IMR-90 (cell line): ENCODE measurements around the gene WDR6.

Experiments
- BHLHE40 ChIP-seq: fragments of 150-350 bp; IDR thresholded peaks from 2 replicates; pipeline ENCODE4 v1.6.1; 2016; ENCODE audit warnings: mild to moderate bottlenecking, low read depth, low read length
- POLR2A ChIP-seq: IDR thresholded peaks from 2 replicates; pipeline ENCODE4 v1.6.1; 2012; ENCODE audit warnings: mild to moderate bottlenecking, low read depth, low read length
- TF ChIP-seq, protein P1 (sequence below): fragments of 150-350 bp; IDR thresholded peaks from 2 replicates; pipeline ENCODE4 v1.6.1; 2017; ENCODE audit warnings: mild to moderate bottlenecking, antibody characterized with exemption, low read length, low read depth
- TF ChIP-seq, protein P2 (sequence below): conservative IDR thresholded peaks from 2 replicates; pipeline ENCODE4 v1.5.1; 2012; ENCODE audit warnings: mild to moderate bottlenecking, low read depth, low read length, improper control_type of control experiment

DNA sequence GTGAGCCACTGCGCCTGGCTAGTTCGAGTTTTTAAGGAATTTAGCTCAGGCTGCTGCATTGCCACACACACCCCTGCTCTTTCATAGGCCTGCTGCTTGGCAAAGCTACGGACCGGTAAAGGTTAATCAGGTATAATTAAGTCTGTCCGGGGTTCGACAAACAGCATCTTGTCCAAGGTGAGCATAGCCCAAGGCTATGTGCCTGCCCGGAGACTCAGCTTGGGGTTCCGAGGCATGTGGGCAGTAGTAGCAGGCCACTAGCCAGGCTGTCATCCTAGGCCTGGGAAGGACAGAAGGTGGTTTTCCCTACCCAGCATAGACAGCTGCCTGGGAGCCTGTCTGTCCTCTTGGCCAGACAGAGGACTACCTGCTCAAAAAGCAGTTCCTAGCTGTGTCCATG, 10.6 kb upstream of the WDR6 start:
- TF ChIP-seq BHLHE40, result no peak
- no peak for TF ChIP-seq POLR2A
- TF ChIP-seq, protein P1, sequence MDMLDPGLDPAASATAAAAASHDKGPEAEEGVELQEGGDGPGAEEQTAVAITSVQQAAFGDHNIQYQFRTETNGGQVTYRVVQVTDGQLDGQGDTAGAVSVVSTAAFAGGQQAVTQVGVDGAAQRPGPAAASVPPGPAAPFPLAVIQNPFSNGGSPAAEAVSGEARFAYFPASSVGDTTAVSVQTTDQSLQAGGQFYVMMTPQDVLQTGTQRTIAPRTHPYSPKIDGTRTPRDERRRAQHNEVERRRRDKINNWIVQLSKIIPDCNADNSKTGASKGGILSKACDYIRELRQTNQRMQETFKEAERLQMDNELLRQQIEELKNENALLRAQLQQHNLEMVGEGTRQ, result no peak
- TF ChIP-seq, protein P2, sequence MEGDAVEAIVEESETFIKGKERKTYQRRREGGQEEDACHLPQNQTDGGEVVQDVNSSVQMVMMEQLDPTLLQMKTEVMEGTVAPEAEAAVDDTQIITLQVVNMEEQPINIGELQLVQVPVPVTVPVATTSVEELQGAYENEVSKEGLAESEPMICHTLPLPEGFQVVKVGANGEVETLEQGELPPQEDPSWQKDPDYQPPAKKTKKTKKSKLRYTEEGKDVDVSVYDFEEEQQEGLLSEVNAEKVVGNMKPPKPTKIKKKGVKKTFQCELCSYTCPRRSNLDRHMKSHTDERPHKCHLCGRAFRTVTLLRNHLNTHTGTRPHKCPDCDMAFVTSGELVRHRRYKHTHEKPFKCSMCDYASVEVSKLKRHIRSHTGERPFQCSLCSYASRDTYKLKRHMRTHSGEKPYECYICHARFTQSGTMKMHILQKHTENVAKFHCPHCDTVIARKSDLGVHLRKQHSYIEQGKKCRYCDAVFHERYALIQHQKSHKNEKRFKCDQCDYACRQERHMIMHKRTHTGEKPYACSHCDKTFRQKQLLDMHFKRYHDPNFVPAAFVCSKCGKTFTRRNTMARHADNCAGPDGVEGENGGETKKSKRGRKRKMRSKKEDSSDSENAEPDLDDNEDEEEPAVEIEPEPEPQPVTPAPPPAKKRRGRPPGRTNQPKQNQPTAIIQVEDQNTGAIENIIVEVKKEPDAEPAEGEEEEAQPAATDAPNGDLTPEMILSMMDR, result no peak
